ENCODE measurements around the gene WDR1.

- TF ChIP-seq POLR2A (IDR thresholded peaks at IDR 0.05) (no peak), CTCF (IDR thresholded peaks at IDR 0.05) (no peak)
These were observed 58.2 kb downstream of the WDR1 start for GRCh38 chr4:10058371-10058770.

All from testis (tissue), 2 donors.